Activated CD4-positive, alpha-beta T cell treated with anti-CD3 and anti-CD28 coated beads, Interleukin-2, amount 10 ng/mL, durations not matched to agents 7 days and 5 days (primary cell): Measurements from ENCODE around the gene SULT6B1. TPM values are rescaled to one million over a fixed set of nuclear protein-coding genes. Genes with fewer than 3 reads are reported as not detected.
A peak's percentile ranks its signal among the peaks of the same experiment; 100 is the strongest.
"Not testable (repeated sequence)": the region's sequence is repeated elsewhere in the genome, so short reads cannot be mapped to it uniquely, and the experiment has no call there.

Experiments
- CTCF ChIA-PET: fragments of 350-600 bp; sonication (Branson Sonifier 250); formaldehyde crosslinking; loops from one replicate; lab custom pipeline; 2021; ENCODE audit warnings: antibody characterized with exemption; lab: Charles Lee
- POLR2A ChIA-PET: fragments of 350-600 bp; sonication (Branson Sonifier 250); formaldehyde crosslinking; loops from one replicate; lab custom pipeline; 2021; ENCODE audit warnings: antibody characterized with exemption; lab: Charles Lee
- DNase-seq: peaks from one replicate; pipeline ENCODE4 v3.0.0-alpha.2; 2020
- H3K27ac Mint-ChIP-seq: one replicate; pipeline ENCODE4 v1.8.0; 2021; ENCODE audit warnings: mild to moderate bottlenecking, moderate library complexity, mixed read lengths
- H3K27me3 Mint-ChIP-seq: one replicate; pipeline ENCODE4 v1.8.0; 2021; ENCODE audit warnings: mixed read lengths
- H3K36me3 Mint-ChIP-seq: one replicate; pipeline ENCODE4 v1.8.0; 2021; ENCODE audit warnings: low read depth, mixed read lengths
- H3K4me1 Mint-ChIP-seq: one replicate; pipeline ENCODE4 v1.8.0; 2021; ENCODE audit warnings: mixed read lengths
- H3K4me3 Mint-ChIP-seq: one replicate; pipeline ENCODE4 v1.8.0; 2021; ENCODE audit warnings: mild to moderate bottlenecking, moderate library complexity, mixed read lengths
- H3K9me3 Mint-ChIP-seq: one replicate; pipeline ENCODE4 v1.8.0; 2021; ENCODE audit warnings: mixed read lengths
- total RNA-seq, 2 experiments: library from RNA; stranded (reverse); gene quantifications; one replicate each; pipeline ENCODE4 v1.2.3, GENCODE V29; 2021

Gene SULT6B1
- total RNA-seq, 2 experiments from 2014 or later = not detected

DNA sequence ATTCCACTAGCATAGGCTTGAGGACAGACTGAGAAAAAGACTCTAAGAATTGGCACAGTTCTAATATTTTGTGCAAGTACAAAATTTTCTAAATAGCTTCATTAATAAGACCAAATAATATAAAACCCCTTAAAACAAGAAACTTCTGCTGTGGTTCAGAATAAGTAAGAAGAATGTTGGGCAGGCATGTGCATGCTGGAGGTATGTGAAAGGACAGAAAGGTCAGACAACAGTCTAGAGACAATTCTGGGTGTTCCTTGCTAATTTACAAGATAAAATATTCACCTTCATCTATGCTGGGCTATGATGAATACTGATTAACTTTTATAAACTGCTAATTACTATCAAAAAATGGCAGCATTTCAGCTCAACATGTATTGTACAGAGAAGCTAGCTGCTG is 22.7 kb upstream of the SULT6B1 start:
- peaks cover 17% of the 10 kb centered on the region for H3K4me1 Mint-ChIP-seq
- ChIA-PET CTCF (interaction anchor here (0.7 to 1.0 kb wide), 2 partner anchors 12 to 15 kb away, joined by 3 read pairs; partner anchors contain the start of gene CEBPZOS), POLR2A (no interaction called here)
- no peaks in the 10 kb centered on the region for H3K27me3 Mint-ChIP-seq
- H3K9me3 Mint-ChIP-seq = peaks cover 31% of the 10 kb centered on the region
- H3K36me3 Mint-ChIP-seq = peaks cover 80% of the 10 kb centered on the region
- no peak overlapping the region for H3K27ac Mint-ChIP-seq
- no peak for DNase-seq
- no peak overlapping the region for H3K4me3 Mint-ChIP-seq

DNA sequence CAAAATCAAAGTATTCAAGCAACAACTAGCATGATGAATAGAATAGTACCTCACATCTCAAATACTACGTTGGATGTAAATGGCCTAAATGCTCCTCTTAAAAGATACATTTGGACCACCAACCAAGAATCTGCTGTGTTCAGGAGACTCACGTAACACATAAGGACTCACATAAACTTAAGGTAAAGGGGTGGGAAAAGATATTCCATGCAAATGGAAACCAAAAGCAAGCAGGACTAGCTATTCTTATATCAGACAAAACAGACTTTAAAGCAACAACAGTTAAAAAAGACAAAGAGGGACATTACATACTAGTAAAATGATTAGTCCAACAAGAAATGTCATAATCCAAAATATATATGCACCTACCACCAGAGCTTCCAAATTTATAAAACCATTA is 18.3 kb upstream of the SULT6B1 start:
- Mint-ChIP-seq H3K9me3 (peaks cover 43% of the 10 kb centered on the region), H3K36me3 (peaks cover 92% of the 10 kb centered on the region), H3K4me1 (peaks cover 17% of the 10 kb centered on the region)
- H3K27ac Mint-ChIP-seq, DNase-seq, H3K27me3 Mint-ChIP-seq, H3K4me3 Mint-ChIP-seq, POLR2A ChIA-PET: not testable (repeated sequence)
- CTCF ChIA-PET = interaction anchor here (0.9 kb wide), 1 partner anchor 9 kb away, joined by 3 read pairs; no protein-coding TSS in a partner anchor

DNA sequence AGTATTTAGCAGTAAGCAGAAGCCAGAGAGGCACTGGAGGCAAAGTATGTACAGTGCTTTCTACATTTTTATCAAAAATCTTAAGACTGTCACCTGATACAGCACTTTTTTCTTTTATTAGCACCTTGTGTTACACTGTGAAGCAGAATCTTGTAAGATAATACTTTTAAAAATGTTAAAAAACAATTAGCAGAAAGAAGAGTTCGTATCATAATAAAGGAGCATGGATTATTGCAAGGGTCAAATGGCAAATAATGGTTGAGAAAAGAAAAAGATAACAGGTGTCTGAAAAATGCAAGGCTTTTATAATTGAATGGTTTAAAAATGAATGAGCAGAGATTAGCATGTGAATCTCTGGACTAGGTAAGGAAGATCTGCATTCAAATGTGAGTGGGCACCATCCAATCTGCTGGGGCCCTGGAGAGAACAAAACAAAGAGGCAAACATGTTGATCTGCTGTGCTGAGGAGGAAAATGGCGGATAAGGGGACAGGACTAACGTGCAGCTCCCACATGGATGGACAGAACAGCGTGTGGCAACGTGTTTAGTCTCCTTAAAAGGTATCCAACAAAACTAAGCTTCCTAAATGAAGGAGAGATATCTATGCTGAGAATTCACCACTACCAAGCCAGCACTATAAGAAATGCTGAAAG is 17.3 kb upstream of the SULT6B1 start:
- DNase-seq = no peak
- H3K9me3 Mint-ChIP-seq = peaks cover 43% of the 10 kb centered on the region
- ChIA-PET CTCF (no interaction called here), POLR2A (no interaction called here)
- no peaks in the 10 kb centered on the region for H3K27me3 Mint-ChIP-seq
- H3K4me1 Mint-ChIP-seq = peaks cover 24% of the 10 kb centered on the region
- H3K4me3 Mint-ChIP-seq = no peak overlapping the region
- H3K36me3 Mint-ChIP-seq = peaks cover 90% of the 10 kb centered on the region
- H3K27ac Mint-ChIP-seq = no peak overlapping the region

DNA sequence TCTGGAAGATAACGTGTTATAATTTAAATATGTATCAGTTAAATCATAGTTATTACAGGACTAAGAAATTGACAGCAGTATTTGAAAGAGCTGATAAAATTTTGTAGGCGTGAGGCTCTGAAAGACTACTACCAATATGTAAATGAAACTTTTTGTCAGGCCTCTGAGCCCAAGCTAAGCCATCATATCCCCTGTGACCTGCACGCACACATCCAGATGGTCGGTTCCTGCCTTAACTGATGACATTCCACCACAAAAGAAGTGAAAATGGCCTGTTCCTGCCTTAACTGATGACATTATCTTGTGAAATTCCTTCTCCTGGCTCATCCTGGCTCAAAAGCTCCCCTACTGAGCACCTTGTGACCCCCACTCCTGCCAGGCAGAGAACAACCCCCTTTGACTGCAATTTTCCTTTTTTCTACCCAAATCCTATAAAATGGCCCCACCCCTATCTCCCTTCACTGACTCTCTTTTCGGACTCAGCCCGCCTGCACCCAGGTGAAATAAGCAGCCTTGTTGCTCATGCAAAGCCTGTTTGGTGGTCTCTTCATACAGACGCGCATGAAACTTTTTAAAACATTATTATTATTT is 16.7 kb upstream of the SULT6B1 start:
- CTCF ChIA-PET, POLR2A ChIA-PET, DNase-seq, H3K27ac Mint-ChIP-seq, H3K27me3 Mint-ChIP-seq, H3K4me3 Mint-ChIP-seq: not testable (repeated sequence)
- H3K36me3 Mint-ChIP-seq = peaks cover 90% of the 10 kb centered on the region
- H3K9me3 Mint-ChIP-seq = peaks cover 43% of the 10 kb centered on the region
- peaks cover 30% of the 10 kb centered on the region for H3K4me1 Mint-ChIP-seq

DNA sequence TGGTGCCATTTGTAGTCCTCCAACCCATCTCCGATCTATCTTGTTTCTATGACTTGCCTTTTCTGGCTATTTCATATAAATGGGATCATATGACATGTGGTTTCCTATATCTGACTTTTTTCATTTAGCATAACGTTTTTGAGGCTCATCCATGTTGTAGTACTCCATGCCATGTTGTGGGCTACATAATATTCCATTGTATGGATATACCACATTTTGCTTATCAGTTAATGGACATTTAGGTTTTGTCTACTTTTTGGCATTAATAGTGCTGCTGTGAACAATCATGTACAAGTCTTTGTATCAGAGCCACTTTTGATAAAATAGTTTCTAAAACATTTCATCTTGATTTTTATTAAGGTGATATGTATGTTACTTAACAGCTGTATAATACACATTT is 15.2 kb upstream of the SULT6B1 start:
- peaks cover 34% of the 10 kb centered on the region for H3K9me3 Mint-ChIP-seq
- peaks cover 85% of the 10 kb centered on the region for H3K36me3 Mint-ChIP-seq
- no peaks in the 10 kb centered on the region for H3K27me3 Mint-ChIP-seq
- no peak overlapping the region for H3K27ac Mint-ChIP-seq
- ChIA-PET CTCF (no interaction called here), POLR2A (no interaction called here)
- no peak overlapping the region for H3K4me3 Mint-ChIP-seq
- DNase-seq = no peak
- H3K4me1 Mint-ChIP-seq = peaks cover 41% of the 10 kb centered on the region

DNA sequence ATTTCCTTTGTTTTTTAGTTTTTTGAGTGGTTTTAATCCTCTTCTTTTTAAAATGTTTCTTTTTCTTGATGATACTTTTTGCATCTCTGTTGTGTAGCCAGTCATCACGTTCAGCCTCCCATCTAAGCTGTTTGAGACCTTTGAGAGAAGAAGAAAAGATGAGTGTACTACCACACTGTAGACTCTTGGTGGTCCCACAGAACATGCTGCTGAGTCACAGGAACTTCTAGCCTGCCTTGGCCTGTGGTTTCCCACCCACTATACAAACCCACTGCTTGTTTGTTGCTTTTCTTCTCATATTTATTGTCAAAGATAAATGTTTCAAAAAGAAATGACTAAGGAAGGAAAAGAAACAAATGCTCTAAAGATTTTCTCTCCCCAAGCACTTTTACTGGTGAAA is 13.3 kb upstream of the SULT6B1 start:
- peaks cover 44% of the 10 kb centered on the region for H3K4me1 Mint-ChIP-seq
- H3K4me3 Mint-ChIP-seq = no peak overlapping the region
- H3K36me3 Mint-ChIP-seq = peaks cover 73% of the 10 kb centered on the region
- CTCF ChIA-PET = interaction anchor here (0.8 to 0.9 kb wide), 2 partner anchors 19 to 30 kb away, joined by 3 read pairs; partner anchors contain the start of genes CEBPZ and NDUFAF7
- no peak for DNase-seq
- POLR2A ChIA-PET = interaction anchor here (0.6 kb wide), 1 partner anchor 726 kb away, joined by 3 read pairs; no protein-coding TSS in a partner anchor
- peaks cover 15% of the 10 kb centered on the region for H3K9me3 Mint-ChIP-seq
- H3K27ac Mint-ChIP-seq = no peak overlapping the region
- no peaks in the 10 kb centered on the region for H3K27me3 Mint-ChIP-seq

DNA sequence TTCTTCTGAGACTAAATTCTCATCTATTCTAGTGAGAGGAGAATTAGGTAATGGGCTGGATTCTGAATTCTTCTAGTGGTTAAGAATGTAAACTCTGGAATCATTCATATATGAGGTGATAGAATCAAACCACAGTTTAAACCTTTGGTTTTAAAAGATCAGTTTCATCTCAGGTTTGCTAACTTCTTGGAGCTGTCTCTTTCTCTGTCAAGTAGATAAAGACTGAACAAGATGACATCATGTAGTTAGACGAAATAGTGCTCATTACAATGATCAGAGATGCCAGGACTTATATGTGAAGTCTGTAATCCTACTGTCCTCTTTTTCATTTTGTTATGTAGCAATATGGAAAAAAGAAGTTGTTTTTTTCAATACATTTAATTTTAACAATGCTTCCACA is 12.7 kb upstream of the SULT6B1 start:
- Mint-ChIP-seq H3K36me3 (peaks cover 70% of the 10 kb centered on the region), H3K4me1 (peaks cover 44% of the 10 kb centered on the region), H3K4me3 (no peak overlapping the region), H3K27ac (no peak overlapping the region), H3K9me3 (peaks cover 12% of the 10 kb centered on the region), H3K27me3 (no peaks in the 10 kb centered on the region)
- no peak for DNase-seq
- ChIA-PET POLR2A (interaction anchor here (0.6 kb wide), 1 partner anchor 726 kb away, joined by 3 read pairs; no protein-coding TSS in a partner anchor), CTCF (interaction anchor here (0.6 to 1.4 kb wide), 4 partner anchors 19 to 155 kb away, joined by 3 to 7 read pairs (median 3); partner anchors contain the start of genes CEBPZ and NDUFAF7)

DNA sequence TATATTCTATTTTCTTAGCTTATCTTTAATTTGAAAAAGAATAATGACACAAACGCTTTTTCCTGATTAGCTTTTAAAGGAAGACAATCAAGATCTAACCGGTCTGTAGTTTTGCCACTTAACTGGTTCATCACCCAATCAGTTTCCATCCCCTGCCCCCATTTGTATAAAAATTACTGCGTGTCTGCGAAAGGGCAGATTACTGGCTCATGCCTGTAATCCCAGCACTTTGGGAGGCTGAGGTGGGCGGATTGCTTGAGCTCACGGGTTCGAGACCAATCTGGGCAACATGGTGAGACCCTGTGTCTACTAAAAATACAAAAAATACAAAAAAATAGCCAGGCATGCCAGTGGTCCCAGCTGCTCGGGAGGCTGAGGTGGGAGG is 10.2 kb upstream of the SULT6B1 start:
- H3K4me1 Mint-ChIP-seq = peaks cover 46% of the 10 kb centered on the region
- no peak overlapping the region for H3K27ac Mint-ChIP-seq
- peaks cover 46% of the 10 kb centered on the region for H3K36me3 Mint-ChIP-seq
- H3K27me3 Mint-ChIP-seq = no peaks in the 10 kb centered on the region
- POLR2A ChIA-PET = no interaction called here
- no peak for DNase-seq
- CTCF ChIA-PET = no interaction called here
- no peak overlapping the region for H3K4me3 Mint-ChIP-seq
- H3K9me3 Mint-ChIP-seq = peaks cover 4% of the 10 kb centered on the region

DNA sequence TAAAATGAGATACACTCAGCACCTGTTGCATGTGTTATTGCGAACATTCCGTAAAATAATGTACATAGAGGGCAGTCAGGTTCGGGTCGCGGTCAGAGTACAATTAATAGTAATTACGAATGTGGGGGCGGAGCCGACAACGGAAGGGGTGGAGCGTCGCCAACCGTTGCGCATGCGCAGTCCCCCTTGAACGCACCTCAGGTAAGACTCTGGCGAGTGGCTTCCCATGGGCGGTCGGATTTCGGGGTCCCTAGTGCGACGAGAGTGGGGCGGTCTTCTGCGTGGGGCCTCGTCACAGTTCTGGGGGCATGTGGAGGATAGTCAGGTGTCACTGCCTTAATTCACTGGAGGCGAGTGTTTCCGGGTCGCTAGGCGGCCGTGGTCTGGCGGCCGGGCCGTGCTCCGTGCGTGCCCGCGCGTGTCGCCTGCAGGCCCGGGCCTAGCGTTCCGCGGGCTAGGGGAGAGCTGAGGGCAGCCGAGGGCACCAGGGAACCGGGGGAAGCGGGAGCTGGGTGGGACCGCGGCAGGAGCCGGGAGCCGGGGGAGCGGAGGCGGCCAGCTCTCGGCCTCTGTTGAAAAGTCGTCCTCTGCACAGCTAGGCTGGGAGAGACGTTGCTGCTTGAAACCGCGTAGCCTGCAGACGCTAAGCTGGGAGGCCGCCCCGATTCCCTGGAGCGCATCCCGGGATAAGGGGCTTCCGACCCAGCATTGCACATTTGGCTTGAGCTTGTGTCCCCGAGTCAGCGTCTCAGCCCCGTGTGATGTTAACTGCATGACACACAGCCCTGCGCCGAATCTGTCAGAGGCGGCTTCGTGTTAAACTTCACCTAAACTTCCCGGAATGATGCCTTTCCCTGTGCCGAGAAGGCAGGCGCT is 8.1 kb upstream of the SULT6B1 start, which contains the start of gene CEBPZOS:
Gene CEBPZOS, plus strand, starts transcription at position 177 of the 876 bp plus-strand sequence. CDS start 3,209 bp downstream, outside the sequence.
- DNase-seq = peak; percentile 87
- Mint-ChIP-seq H3K4me3 (peak within 1 kb of the TSS; percentile 87), H3K27ac (peak within 1 kb of the TSS; percentile 95), H3K4me1 (peaks cover 40% of the 10 kb centered on the region), H3K27me3 (peaks cover 3% of the 10 kb centered on the region), H3K9me3 (no peaks in the 10 kb centered on the region), H3K36me3 (peaks cover 32% of the 10 kb centered on the region)
- ChIA-PET CTCF (interaction anchor here (0.5 to 1.0 kb wide), 4 partner anchors 15 to 162 kb away, joined by 3 to 4 read pairs (median 3); no protein-coding TSS in a partner anchor), POLR2A (interaction anchor here (0.8 kb wide), 1 partner anchor 40 kb away, joined by 3 read pairs; the partner anchor contains the start of gene EIF2AK2)

DNA sequence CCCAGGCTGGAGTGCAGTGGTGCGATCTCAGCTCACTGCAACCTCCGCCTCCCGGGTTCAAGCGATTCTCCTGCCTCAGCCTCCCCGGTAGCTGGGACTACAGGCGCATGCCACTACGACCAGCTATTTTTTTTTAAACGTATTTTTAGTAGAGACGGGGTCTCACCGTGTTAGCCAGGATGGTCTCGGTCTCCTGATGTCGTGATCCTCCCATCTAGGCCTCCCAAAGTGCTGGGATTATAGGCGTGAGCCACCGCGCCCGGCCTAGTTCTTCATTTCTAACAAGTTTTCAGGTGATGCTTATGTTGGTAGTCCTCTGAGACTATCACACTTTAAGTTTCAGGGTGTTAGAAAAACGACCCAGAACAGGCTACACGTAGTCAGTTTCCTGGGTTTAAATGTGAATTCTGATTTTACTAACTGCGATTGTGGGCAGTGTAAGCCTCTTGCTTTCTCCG is 7.4 kb upstream of the SULT6B1 start:
- peaks cover 27% of the 10 kb centered on the region for H3K36me3 Mint-ChIP-seq
- DNase-seq, H3K27me3 Mint-ChIP-seq, H3K9me3 Mint-ChIP-seq, CTCF ChIA-PET, POLR2A ChIA-PET: not testable (repeated sequence)
- H3K4me1 Mint-ChIP-seq = peaks cover 36% of the 10 kb centered on the region
- peak overlapping the region; percentile 95 for H3K27ac Mint-ChIP-seq
- peak overlapping the region; percentile 87 for H3K4me3 Mint-ChIP-seq

DNA sequence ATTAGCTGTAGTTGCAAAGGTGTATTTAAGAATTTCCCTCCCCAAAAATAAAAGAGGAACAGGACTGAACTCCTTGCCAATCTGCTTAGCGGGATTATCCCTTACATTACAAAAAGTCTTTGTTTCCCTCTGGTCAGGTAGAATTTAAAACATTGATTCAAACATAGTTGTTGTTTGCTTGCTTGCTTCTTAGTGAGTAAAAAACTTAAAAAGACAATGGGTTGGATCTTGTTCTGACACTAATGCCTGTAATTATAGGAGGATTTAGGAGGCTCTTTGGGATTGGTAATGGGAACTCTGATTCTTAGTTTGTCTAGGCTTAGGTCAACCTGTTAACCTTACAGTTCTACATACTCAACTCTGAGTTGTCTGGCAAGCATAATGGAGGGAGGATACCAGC is 4.1 kb upstream of the SULT6B1 start:
- no peaks in the 10 kb centered on the region for H3K9me3 Mint-ChIP-seq
- POLR2A ChIA-PET = no interaction called here
- H3K36me3 Mint-ChIP-seq = peaks cover 9% of the 10 kb centered on the region
- H3K4me3 Mint-ChIP-seq = no peak overlapping the region
- H3K4me1 Mint-ChIP-seq = peaks cover 15% of the 10 kb centered on the region
- peaks cover 8% of the 10 kb centered on the region for H3K27me3 Mint-ChIP-seq
- no peak overlapping the region for H3K27ac Mint-ChIP-seq
- CTCF ChIA-PET = interaction anchor here (0.7 to 1.4 kb wide), 3 partner anchors 11 to 144 kb away, joined by 3 to 4 read pairs (median 4); no protein-coding TSS in a partner anchor
- DNase-seq = no peak

DNA sequence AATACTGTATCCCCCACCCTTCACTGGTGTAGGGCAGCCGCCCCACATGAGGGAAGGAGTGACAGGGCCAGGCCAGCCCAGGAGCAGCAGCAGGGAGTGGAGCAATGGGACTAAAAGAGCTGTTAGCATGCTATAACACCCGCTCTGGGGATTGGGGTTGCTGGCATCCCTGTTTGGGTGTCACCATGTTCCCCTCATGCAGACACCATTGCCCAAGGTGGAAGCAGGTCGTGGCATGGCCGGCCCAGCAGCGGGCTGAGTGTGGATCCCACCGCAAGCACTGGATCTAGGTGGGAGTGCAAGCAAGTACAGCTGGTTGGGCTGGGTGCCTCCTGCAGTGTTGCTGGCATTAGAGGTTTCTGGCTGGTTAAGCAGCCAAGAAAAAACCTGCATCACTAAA is 3.3 kb upstream of the SULT6B1 start:
- Mint-ChIP-seq H3K9me3 (no peaks in the 10 kb centered on the region), H3K4me3 (no peak overlapping the region), H3K4me1 (peaks cover 8% of the 10 kb centered on the region), H3K27ac (no peak overlapping the region), H3K36me3 (peaks cover 3% of the 10 kb centered on the region), H3K27me3 (peaks cover 9% of the 10 kb centered on the region)
- no peak for DNase-seq
- ChIA-PET CTCF (interaction anchor here (0.6 to 1.4 kb wide), 2 partner anchors 15 to 825 kb away, joined by 3 read pairs; no protein-coding TSS in a partner anchor), POLR2A (no interaction called here)
